ENCODE results near the gene TAPT1. TPM values are rescaled to one million over a fixed set of nuclear protein-coding genes. Genes with fewer than 3 reads are reported as not detected.

The TAPT1 gene
- total RNA-seq, 1 donor from 2014 or later: 28.5 TPM

- H3K9me3 ChIP-seq: no peaks in the 10 kb centered on the region
- H3K27me3 ChIP-seq: no peaks in the 10 kb centered on the region
- intact Hi-C loops (cut with DNase I): no loop called here
- DNase-seq (ENCODE audit: extremely low spot score in 2 of 2): peak; percentile 31 to 34
- H3K27ac ChIP-seq: no peak overlapping the region
- no peaks in the 10 kb centered on the region for H3K4me1 ChIP-seq
- no peak overlapping the region for H3K4me3 ChIP-seq
- no peaks in the 10 kb centered on the region for H3K36me3 ChIP-seq
- TF ChIP-seq POLR2A (IDR thresholded peaks at IDR 0.05): no peak
- no peak for TF ChIP-seq CTCF (IDR thresholded peaks at IDR 0.05)
- TF ChIP-seq POLR2AphosphoS5 (IDR thresholded peaks at IDR 0.05; ENCODE audit: insufficient read depth in 1 of 2, low read depth in 1 of 2): no peak
These were observed 103.5 kb downstream of the TAPT1 start for GRCh38 chr4:16122784-16123183.

- intact Hi-C loops (cut with DNase I): no loop called here
- no peaks in the 10 kb centered on the region for H3K4me1 ChIP-seq
- no peak overlapping the region for H3K27ac ChIP-seq
- H3K9me3 ChIP-seq: no peaks in the 10 kb centered on the region
- no peak overlapping the region for H3K4me3 ChIP-seq
- no peaks in the 10 kb centered on the region for H3K36me3 ChIP-seq
- DNase-seq (ENCODE audit: extremely low spot score in 2 of 2): peak; percentile 34 to 58
- TF ChIP-seq POLR2A (IDR thresholded peaks at IDR 0.05): no peak
- H3K27me3 ChIP-seq: no peaks in the 10 kb centered on the region
These were observed 104.0 kb downstream of the TAPT1 start for GRCh38 chr4:16122308-16122711.

DNA sequence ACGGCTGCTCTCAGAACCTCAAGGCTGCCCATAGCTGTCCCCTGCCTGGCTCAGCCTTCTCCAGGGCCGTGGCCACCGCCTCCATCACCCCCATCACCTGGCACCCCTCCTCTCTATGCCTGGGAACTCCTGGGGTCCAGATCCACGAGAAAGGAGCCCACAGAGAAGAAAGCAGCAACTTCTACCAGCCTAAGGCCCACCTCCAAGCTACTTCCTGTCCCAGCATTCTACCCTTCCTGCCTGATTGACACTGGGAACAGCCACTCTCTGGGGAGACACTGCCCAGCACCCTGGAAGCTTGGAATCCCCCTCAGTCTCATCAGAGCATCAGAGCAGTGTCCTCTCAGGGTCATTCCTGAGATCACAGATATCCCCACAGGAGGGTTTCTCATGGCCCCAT, 105.6 kb downstream of the TAPT1 start:
- no peaks in the 10 kb centered on the region for H3K36me3 ChIP-seq
- H3K27ac ChIP-seq: no peak overlapping the region
- DNase-seq (ENCODE audit: extremely low spot score in 2 of 2): peak; percentile 79 to 83
- H3K4me3 ChIP-seq: no peak overlapping the region
- no peaks in the 10 kb centered on the region for H3K27me3 ChIP-seq
- intact Hi-C loops (cut with DNase I): no loop called here
- TF ChIP-seq POLR2A (IDR thresholded peaks at IDR 0.05) (no peak), POLR2AphosphoS5 (IDR thresholded peaks at IDR 0.05; ENCODE audit: insufficient read depth in 1 of 2, low read depth in 1 of 2) (no peak), CTCF (IDR thresholded peaks at IDR 0.05) (no peak)
- no peaks in the 10 kb centered on the region for H3K9me3 ChIP-seq
- no peaks in the 10 kb centered on the region for H3K4me1 ChIP-seq

DNA sequence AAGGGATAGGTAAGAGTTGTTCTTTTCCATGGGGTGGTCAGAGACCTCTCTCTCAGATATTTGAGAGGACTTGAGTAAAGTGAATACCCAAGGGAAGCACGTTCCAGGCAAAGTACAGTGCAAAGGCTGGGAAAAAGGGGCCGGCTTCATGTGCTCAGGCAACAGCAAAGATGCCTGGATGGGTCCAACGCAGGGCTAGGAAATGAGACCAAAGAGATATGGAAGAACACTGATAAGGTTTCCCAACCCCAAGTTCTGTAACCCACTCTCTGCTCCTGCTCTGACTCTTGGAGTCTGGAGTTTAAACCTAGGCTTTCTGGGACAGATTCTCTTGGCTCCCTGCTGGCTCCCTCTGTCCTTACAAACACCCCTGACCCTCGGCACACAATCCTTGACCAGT, 106.3 kb downstream of the TAPT1 start:
- Histone ChIP-seq H3K4me3 (no peak overlapping the region), H3K27me3 (no peaks in the 10 kb centered on the region), H3K4me1 (no peaks in the 10 kb centered on the region), H3K36me3 (no peaks in the 10 kb centered on the region), H3K27ac (no peak overlapping the region), H3K9me3 (no peaks in the 10 kb centered on the region)
- DNase-seq (ENCODE audit: extremely low spot score in 2 of 2): peak; percentile 8 to 70
- intact Hi-C loops (cut with DNase I): no loop called here
- TF ChIP-seq CTCF (IDR thresholded peaks at IDR 0.05): no peak
- no peak for TF ChIP-seq POLR2A (IDR thresholded peaks at IDR 0.05)
- TF ChIP-seq POLR2AphosphoS5 (IDR thresholded peaks at IDR 0.05; ENCODE audit: insufficient read depth in 1 of 2, low read depth in 1 of 2): no peak

DNA sequence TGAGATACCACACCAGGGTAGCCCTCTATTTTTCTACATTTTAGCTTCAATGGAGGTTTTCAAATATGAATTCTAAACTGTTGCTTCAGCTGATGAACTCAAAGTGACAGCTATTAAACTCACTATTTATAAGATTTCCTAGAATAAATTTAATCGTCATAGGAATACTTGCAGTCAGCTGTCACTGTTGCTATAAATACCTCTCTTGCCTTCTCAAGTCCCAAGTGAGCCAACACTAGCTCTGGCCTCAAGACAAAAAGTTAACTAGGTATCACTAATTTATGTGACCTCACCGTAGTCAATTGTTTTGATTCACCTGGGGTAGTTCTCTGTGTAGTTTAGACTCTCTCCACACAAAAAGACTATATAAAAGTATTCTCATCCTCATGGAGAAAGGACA, 108.2 kb downstream of the TAPT1 start:
- DNase-seq (ENCODE audit: extremely low spot score in 2 of 2): no peak

More for the DNA sequence above, 108.2 kb downstream of the TAPT1 start:
- Histone ChIP-seq H3K27ac (no peak overlapping the region), H3K4me1 (no peaks in the 10 kb centered on the region), H3K36me3 (no peaks in the 10 kb centered on the region), H3K27me3 (no peaks in the 10 kb centered on the region), H3K9me3 (no peaks in the 10 kb centered on the region), H3K4me3 (no peak overlapping the region)
- intact Hi-C loops (cut with DNase I): no loop called here
- TF ChIP-seq CTCF (IDR thresholded peaks at IDR 0.05) (no peak), POLR2AphosphoS5 (IDR thresholded peaks at IDR 0.05; ENCODE audit: insufficient read depth in 1 of 2, low read depth in 1 of 2) (no peak)

Data from vagina (tissue), 2 donors.